ENCODE data around the gene PHLPP1.

DNA sequence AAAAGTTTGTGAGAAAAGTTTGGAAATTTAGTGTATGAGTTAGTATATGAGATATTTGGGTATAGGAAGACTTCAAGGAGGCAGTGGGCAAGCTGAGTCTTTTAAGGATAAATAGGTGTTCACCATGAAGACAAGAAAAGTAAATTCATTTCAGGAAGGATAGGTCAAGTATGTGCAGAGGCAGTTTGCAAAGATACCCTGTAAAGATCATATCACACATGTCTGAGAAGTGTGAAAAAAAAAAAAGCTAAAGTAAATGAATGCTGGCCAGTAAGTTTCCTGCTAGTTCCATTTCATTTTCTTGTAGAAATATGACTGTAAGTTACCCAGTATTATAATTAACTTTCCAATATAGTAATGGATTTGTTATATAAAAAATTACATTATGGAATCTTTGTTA lies 131.0 kb downstream of the PHLPP1 start:
- TF ChIP-seq, protein P1, sequence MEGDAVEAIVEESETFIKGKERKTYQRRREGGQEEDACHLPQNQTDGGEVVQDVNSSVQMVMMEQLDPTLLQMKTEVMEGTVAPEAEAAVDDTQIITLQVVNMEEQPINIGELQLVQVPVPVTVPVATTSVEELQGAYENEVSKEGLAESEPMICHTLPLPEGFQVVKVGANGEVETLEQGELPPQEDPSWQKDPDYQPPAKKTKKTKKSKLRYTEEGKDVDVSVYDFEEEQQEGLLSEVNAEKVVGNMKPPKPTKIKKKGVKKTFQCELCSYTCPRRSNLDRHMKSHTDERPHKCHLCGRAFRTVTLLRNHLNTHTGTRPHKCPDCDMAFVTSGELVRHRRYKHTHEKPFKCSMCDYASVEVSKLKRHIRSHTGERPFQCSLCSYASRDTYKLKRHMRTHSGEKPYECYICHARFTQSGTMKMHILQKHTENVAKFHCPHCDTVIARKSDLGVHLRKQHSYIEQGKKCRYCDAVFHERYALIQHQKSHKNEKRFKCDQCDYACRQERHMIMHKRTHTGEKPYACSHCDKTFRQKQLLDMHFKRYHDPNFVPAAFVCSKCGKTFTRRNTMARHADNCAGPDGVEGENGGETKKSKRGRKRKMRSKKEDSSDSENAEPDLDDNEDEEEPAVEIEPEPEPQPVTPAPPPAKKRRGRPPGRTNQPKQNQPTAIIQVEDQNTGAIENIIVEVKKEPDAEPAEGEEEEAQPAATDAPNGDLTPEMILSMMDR (IDR thresholded peaks at IDR 0.05): no peak
- no peak for TF ChIP-seq POLR2A (IDR thresholded peaks at IDR 0.05)
